Gastrocnemius medialis (tissue), 4 donors: ENCODE data around the gene PWWP2B.

Experiments used
- CTCF ChIP-seq, 5 experiments: fragments of 450-650 bp in 3 of 5; fragments of 200-600 bp in 2 of 5; sonication (generic) in 2 of 5; IDR thresholded peaks in 4 of 5; conservative IDR thresholded peaks in 1 of 5; 1 replicate in 4 of 5; 2 replicates in 1 of 5; pipeline ENCODE4 v1.5.1; 2016 to 2019; ENCODE audit warnings: antibody characterized with exemption in 5 of 5, mild to moderate bottlenecking in 3 of 5, moderate library complexity in 3 of 5
- POLR2A ChIP-seq, 2 donors: fragments of 450-650 bp; IDR thresholded peaks; one replicate each; pipeline ENCODE4 v1.6.1; 2017; ENCODE audit warnings: antibody characterized with exemption in 2 of 2, mild to moderate bottlenecking in 2 of 2, moderate library complexity in 2 of 2

GRCh38 chr10:132420981-132421846, 24.2 kb downstream of the PWWP2B start:
- TF ChIP-seq CTCF (IDR thresholded peaks at IDR 0.05 in 4 of 5, conservative IDR thresholded peaks at IDR 0.05 in 1 of 5) (no peak), POLR2A (IDR thresholded peaks at IDR 0.05) (peak; percentile 30 to 38)
